Spleen (tissue), 11 donors: ENCODE results near the gene VGF. TPM values are rescaled to one million over a fixed set of nuclear protein-coding genes. Genes with fewer than 3 reads are reported as not detected.
"Not testable (repeated sequence)": the region's sequence is repeated elsewhere in the genome, so short reads cannot be mapped to it uniquely, and the experiment has no call there.

Experiments
- DNase-seq: peaks from one replicate; pipeline ENCODE4 v3.0.0-alpha.2; 2020
- H3K27ac ChIP-seq, 8 donors: fragments of 200-600 bp; sonication (generic) in 7 of 8; 1 replicate in 4 of 8; 2 replicates in 4 of 8; pipeline versions ENCODE4 v1.5.0 to v1.8.0; 2016 to 2021; ENCODE audit warnings: inconsistent platforms in 4 of 8, mild to moderate bottlenecking in 4 of 8, moderate library complexity in 1 of 8
- H3K27me3 ChIP-seq, 7 donors: fragments of 200-600 bp; sonication (generic) in 6 of 7; replicated peaks in 1 of 7; 1 replicate in 4 of 7; 2 replicates in 3 of 7; pipeline versions ENCODE4 v1.5.0 to v1.8.0; 2016 to 2021; ENCODE audit warnings: inconsistent platforms in 3 of 7, mild to moderate bottlenecking in 1 of 7
- H3K36me3 ChIP-seq, 6 donors: fragments of 200-600 bp; sonication (generic) in 5 of 6; 1 replicate in 4 of 6; 2 replicates in 2 of 6; pipeline versions ENCODE4 v1.5.0 to v1.8.0; 2016 to 2021; ENCODE audit warnings: inconsistent platforms in 2 of 6
- H3K4me1 ChIP-seq, 6 donors: fragments of 200-600 bp; sonication (generic) in 5 of 6; 1 replicate in 3 of 6; 2 replicates in 3 of 6; pipeline versions ENCODE4 v1.5.0 to v1.8.0; 2016 to 2021; ENCODE audit warnings: inconsistent platforms in 3 of 6
- H3K4me3 ChIP-seq, 8 donors: fragments of 200-600 bp; sonication (generic) in 7 of 8; 1 replicate in 4 of 8; 2 replicates in 4 of 8; pipeline versions ENCODE4 v1.5.0 to v1.8.0; 2016 to 2021; ENCODE audit warnings: inconsistent platforms in 4 of 8, mild to moderate bottlenecking in 4 of 8, moderate library complexity in 2 of 8
- H3K9me3 ChIP-seq, 8 donors: fragments of 200-600 bp; sonication (generic) in 7 of 8; 1 replicate in 4 of 8; 2 replicates in 4 of 8; pipeline versions ENCODE4 v1.5.0 to v1.8.0; 2016 to 2021; ENCODE audit warnings: inconsistent platforms in 4 of 8
- POLR2A ChIP-seq, 3 donors: fragments of 450-650 bp; IDR thresholded peaks; one replicate each; pipeline ENCODE4 v1.5.1; 2017; ENCODE audit warnings: antibody characterized with exemption in 3 of 3, mild to moderate bottlenecking in 1 of 3
- POLR2AphosphoS5 ChIP-seq, 3 donors: sonication (generic); formaldehyde crosslinking; IDR thresholded peaks; one replicate each; pipeline ENCODE4 v1.5.1; 2017; ENCODE audit warnings: antibody characterized with exemption in 3 of 3
- WGBS, 5 donors: extraction: QIAGEN DNeasy Blood & Tissue Kit in 3 of 5; methylation state at CpG; one replicate each; pipeline versions ENCODE4 v1.1.5 to v1.1.7; 2013 to 2018; 5-methylcytosine and 5-hydroxymethylcytosine counted together
- intact Hi-C: fragments of 100-400 bp; cut with DNase I; formaldehyde crosslinking; loops from one replicate; pipeline ENCODE4 v1.15.0; 2023; ENCODE audit warnings: low total_unique reads
- polyA plus RNA-seq, 3 donors: library from polyadenylated mRNA; stranded (reverse); fragments of 200-250 nt; gene quantifications; one replicate each; pipeline ENCODE4 v1.2.1, GENCODE V29; 2013
- total RNA-seq, 7 donors: library from RNA; depleted of rRNA in 3 of 7; stranded (reverse); fragments of >200 nt in 3 of 7; fragmentation: NEBNext Ultra II Directional in 4 of 7; extraction: Animal tissue kit (Norgen Biotek cat#: 25700) in 4 of 7; gene quantifications; one replicate each; pipeline versions ENCODE4 v1.1.0 to v1.2.1, GENCODE V29; 2016 to 2021
- TF ChIP-seq, protein P1 (sequence below), 11 experiments: fragments of 200-600 bp in 7 of 11; fragments of 450-650 bp in 4 of 11; sonication (generic) in 4 of 11; IDR thresholded peaks in 8 of 11; conservative IDR thresholded peaks in 3 of 11; 1 replicate in 7 of 11; 2 replicates in 4 of 11; pipeline versions ENCODE4 v1.4.0 to v1.8.0; 2016 to 2021; ENCODE audit warnings: antibody characterized with exemption in 11 of 11, inconsistent platforms in 4 of 11, mild to moderate bottlenecking in 1 of 11
- donor health status: healthy with polysubstance abuse.
- donor health status: DM: no; HTN: no; CAD: no; lungs with moderate emphysema.
- donor health status: DM: no; HTN: no; CAD: no.
- donor health status: Bipolar disorder and iron deficiency.
- donor health status: healthy.
- donor health status: DM: no; HTN: no; CAD: no.
- donor health status: DM: yes; HTN: yes; CAD: no.

The VGF gene
- total and polyA plus RNA-seq, 10 donors, result 0.06 to 0.21 (median 0.14) TPM; not detected in 6

- Histone ChIP-seq H3K4me1 (peaks cover 0 to 41% (median 26%) of the 10 kb centered on the region in 6 donors), H3K27me3 (peaks cover 4 to 46% (median 25%) of the 10 kb centered on the region in 7 donors), H3K27ac (peak overlapping the region in 6 of 8 donors; percentile 40 to 73 (median 64)), H3K4me3 (peak overlapping the region in 1 of 8 donors; percentile 12), H3K36me3 (peaks cover 0 to 35% (median 26%) of the 10 kb centered on the region in 6 donors)
- DNase-seq, H3K9me3 ChIP-seq, intact Hi-C loops: not testable (repeated sequence)
- TF ChIP-seq, protein P1, sequence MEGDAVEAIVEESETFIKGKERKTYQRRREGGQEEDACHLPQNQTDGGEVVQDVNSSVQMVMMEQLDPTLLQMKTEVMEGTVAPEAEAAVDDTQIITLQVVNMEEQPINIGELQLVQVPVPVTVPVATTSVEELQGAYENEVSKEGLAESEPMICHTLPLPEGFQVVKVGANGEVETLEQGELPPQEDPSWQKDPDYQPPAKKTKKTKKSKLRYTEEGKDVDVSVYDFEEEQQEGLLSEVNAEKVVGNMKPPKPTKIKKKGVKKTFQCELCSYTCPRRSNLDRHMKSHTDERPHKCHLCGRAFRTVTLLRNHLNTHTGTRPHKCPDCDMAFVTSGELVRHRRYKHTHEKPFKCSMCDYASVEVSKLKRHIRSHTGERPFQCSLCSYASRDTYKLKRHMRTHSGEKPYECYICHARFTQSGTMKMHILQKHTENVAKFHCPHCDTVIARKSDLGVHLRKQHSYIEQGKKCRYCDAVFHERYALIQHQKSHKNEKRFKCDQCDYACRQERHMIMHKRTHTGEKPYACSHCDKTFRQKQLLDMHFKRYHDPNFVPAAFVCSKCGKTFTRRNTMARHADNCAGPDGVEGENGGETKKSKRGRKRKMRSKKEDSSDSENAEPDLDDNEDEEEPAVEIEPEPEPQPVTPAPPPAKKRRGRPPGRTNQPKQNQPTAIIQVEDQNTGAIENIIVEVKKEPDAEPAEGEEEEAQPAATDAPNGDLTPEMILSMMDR (IDR thresholded peaks at IDR 0.05 in 8 of 11, conservative IDR thresholded peaks at IDR 0.05 in 3 of 11), result peak in 1 of 11 experiments; percentile 11
- 52 to 61% (median 57%) methylated on average over 20 to 22 of the region's 22 CpGs for WGBS, 5 donors
These were observed 38.7 kb upstream of the VGF start for GRCh38 chr7:101203740-101204738.

DNA sequence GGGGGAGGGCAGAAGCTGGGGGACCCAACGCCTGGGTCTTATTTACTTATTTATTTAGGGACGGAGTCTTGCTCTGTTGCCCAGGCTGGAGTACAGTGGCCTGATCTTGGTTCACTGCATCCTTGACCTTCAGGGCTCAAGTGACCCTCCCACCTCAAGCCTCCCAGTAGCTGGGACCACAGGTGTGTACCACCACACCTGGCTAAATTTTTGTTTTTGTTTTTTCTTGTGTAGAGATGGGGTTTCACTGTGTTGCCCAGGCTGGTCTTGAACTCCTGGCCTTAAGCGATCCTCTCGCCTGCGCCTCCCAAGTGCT is 37.2 kb upstream of the VGF start:
- Histone ChIP-seq H3K36me3 (peaks cover 0 to 20% (median 12%) of the 10 kb centered on the region in 6 donors), H3K9me3 (no peaks in the 10 kb centered on the region), H3K27me3 (peaks cover 4 to 58% (median 25%) of the 10 kb centered on the region in 7 donors), H3K4me3 (peak overlapping the region in 1 of 8 donors; percentile 53), H3K4me1 (peaks cover 0 to 41% (median 26%) of the 10 kb centered on the region in 6 donors), H3K27ac (no peak overlapping the region)
- intact Hi-C loops, result no loop called here
- WGBS, 5 donors, result 83 to 92% (median 86%) methylated on average over 5 of the region's 5 CpGs
- no peak for TF ChIP-seq POLR2A (IDR thresholded peaks at IDR 0.05)
- no peak for TF ChIP-seq POLR2AphosphoS5 (IDR thresholded peaks at IDR 0.05)
- TF ChIP-seq, protein P1 (IDR thresholded peaks at IDR 0.05 in 8 of 11, conservative IDR thresholded peaks at IDR 0.05 in 3 of 11), result no peak
- DNase-seq, result no peak

GRCh38 chr7:101201695-101202602 is 36.6 kb upstream of the VGF start:
- DNase-seq, result no peak
- Histone ChIP-seq H3K4me1 (peaks cover 0 to 41% (median 26%) of the 10 kb centered on the region in 6 donors), H3K27ac (no peak overlapping the region), H3K9me3 (no peaks in the 10 kb centered on the region), H3K36me3 (peaks cover 0 to 14% (median 10%) of the 10 kb centered on the region in 6 donors), H3K27me3 (peaks cover 4 to 58% (median 25%) of the 10 kb centered on the region in 7 donors), H3K4me3 (peak overlapping the region in 6 of 8 donors; percentile 5 to 53 (median 19))
- TF ChIP-seq POLR2A (IDR thresholded peaks at IDR 0.05) (no peak), POLR2AphosphoS5 (IDR thresholded peaks at IDR 0.05) (peak in 2 of 3 donors; percentile 13 to 45)
- TF ChIP-seq, protein P1 (IDR thresholded peaks at IDR 0.05 in 8 of 11, conservative IDR thresholded peaks at IDR 0.05 in 3 of 11), result no peak
- WGBS, 5 donors, result 9 to 17% (median 11%) methylated on average over 31 to 75 of the region's 75 CpGs
- intact Hi-C loops, result no loop called here
